HG02970 (cell line): ENCODE results near the gene SEMA3C.

Experiments used
- ATAC-seq: cut with Tn5 transposase; IDR thresholded peaks from one replicate; pipeline ENCODE4 v1.9.1; 2021; ENCODE audit warnings: mild to moderate bottlenecking, moderate library complexity, moderate number of reproducible peaks; ENCODE audit not compliant: unreplicated experiment, low FRiP score

Gene SEMA3C

GRCh38 chr7:80719261-80719660 lies 199.6 kb downstream of the SEMA3C start:
- ATAC-seq = no peak

GRCh38 chr7:80711531-80711930 lies 207.3 kb downstream of the SEMA3C start:
- no peak for ATAC-seq

GRCh38 chr7:80708123-80708522 lies 210.7 kb downstream of the SEMA3C start:
- ATAC-seq = no peak

- no peak for ATAC-seq
Observed at GRCh38 chr7:80707318-80707717, 211.5 kb downstream of the SEMA3C start.

- ATAC-seq = no peak
Observed at GRCh38 chr7:80705130-80705781, 213.6 kb downstream of the SEMA3C start.

GRCh38 chr7:80703272-80703671 lies 215.6 kb downstream of the SEMA3C start:
- ATAC-seq = no peak

GRCh38 chr7:80699721-80700256 lies 219.1 kb downstream of the SEMA3C start:
- ATAC-seq = no peak

GRCh38 chr7:80699045-80699638 lies 219.7 kb downstream of the SEMA3C start:
- no peak for ATAC-seq
